ENCODE measurements around the gene STAMBPL1.

STAMBPL1 gene

DNA sequence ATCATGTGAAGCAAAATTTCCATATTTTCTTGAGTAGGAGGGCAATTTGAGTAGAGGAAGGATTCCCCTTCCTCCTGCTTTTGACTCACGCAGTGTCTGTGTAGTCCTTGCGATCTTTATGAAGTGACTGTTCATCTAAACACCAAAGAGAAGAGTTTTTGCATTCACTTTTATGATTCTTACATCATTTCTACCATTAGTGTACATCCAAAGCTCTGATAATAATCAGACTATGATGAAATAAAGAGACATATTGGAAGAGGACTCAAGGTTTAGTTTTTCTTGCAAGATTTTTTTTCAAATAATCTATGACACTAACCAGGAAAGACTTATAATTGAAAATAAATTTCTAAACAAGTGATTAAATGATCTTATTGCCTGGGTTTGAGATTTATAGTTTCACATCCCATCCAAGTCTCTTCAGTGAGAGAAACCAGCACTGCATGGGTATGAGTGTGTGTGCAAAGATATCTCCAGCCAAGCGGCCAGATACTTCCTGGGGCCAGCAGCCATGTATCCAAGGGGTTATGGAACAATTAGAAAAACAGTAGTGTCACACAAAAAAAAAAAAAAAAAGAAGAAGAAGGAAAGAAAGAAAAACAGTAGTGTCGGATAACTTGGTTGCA lies 74.5 kb downstream of the STAMBPL1 start:
- no peak overlapping the region for H3K27ac Mint-ChIP-seq (ENCODE audit: low read depth)
- no peak overlapping the region for H3K4me3 Mint-ChIP-seq
- H3K4me1 Mint-ChIP-seq: peaks cover 5% of the 10 kb centered on the region
- no peaks in the 10 kb centered on the region for H3K27me3 Mint-ChIP-seq
- H3K9me3 Mint-ChIP-seq: no peaks in the 10 kb centered on the region
- no peak for DNase-seq (ENCODE audit: low spot score in 2 of 2)
- peaks cover 3% of the 10 kb centered on the region for H3K36me3 Mint-ChIP-seq (ENCODE audit: insufficient read depth)
- no peak for ATAC-seq (replicated peaks; ENCODE audit: extremely low read depth, poor library complexity, severe bottlenecking)

- H3K9me3 Mint-ChIP-seq: no peaks in the 10 kb centered on the region
- H3K4me3 Mint-ChIP-seq: no peak overlapping the region
- H3K27ac Mint-ChIP-seq (ENCODE audit: low read depth): no peak overlapping the region
- ATAC-seq (replicated peaks; ENCODE audit: extremely low read depth, poor library complexity, severe bottlenecking): no peak
- peaks cover 23% of the 10 kb centered on the region for H3K4me1 Mint-ChIP-seq
- DNase-seq (ENCODE audit: low spot score in 2 of 2): no peak
- peaks cover 2% of the 10 kb centered on the region for H3K36me3 Mint-ChIP-seq (ENCODE audit: insufficient read depth)
- no peaks in the 10 kb centered on the region for H3K27me3 Mint-ChIP-seq
These were observed 77.3 kb downstream of the STAMBPL1 start for GRCh38 chr10:88957381-88957780.

GRCh38 chr10:88958721-88959120 lies 78.7 kb downstream of the STAMBPL1 start:
- DNase-seq (ENCODE audit: low spot score in 2 of 2) (no peak), ATAC-seq (replicated peaks; ENCODE audit: extremely low read depth, poor library complexity, severe bottlenecking) (no peak)
- Mint-ChIP-seq H3K4me3 (no peak overlapping the region), H3K9me3 (no peaks in the 10 kb centered on the region), H3K27ac (ENCODE audit: low read depth) (no peak overlapping the region), H3K36me3 (ENCODE audit: insufficient read depth) (peaks cover 2% of the 10 kb centered on the region), H3K4me1 (peaks cover 25% of the 10 kb centered on the region), H3K27me3 (no peaks in the 10 kb centered on the region)

GRCh38 chr10:88960802-88961201 lies 80.8 kb downstream of the STAMBPL1 start:
- H3K4me3 Mint-ChIP-seq: no peak overlapping the region
- peaks cover 2% of the 10 kb centered on the region for H3K36me3 Mint-ChIP-seq (ENCODE audit: insufficient read depth)
- DNase-seq (ENCODE audit: low spot score in 2 of 2) (no peak), ATAC-seq (replicated peaks; ENCODE audit: extremely low read depth, poor library complexity, severe bottlenecking) (no peak)
- H3K27me3 Mint-ChIP-seq: no peaks in the 10 kb centered on the region
- no peaks in the 10 kb centered on the region for H3K9me3 Mint-ChIP-seq
- no peak overlapping the region for H3K27ac Mint-ChIP-seq (ENCODE audit: low read depth)
- H3K4me1 Mint-ChIP-seq: peaks cover 23% of the 10 kb centered on the region

DNA sequence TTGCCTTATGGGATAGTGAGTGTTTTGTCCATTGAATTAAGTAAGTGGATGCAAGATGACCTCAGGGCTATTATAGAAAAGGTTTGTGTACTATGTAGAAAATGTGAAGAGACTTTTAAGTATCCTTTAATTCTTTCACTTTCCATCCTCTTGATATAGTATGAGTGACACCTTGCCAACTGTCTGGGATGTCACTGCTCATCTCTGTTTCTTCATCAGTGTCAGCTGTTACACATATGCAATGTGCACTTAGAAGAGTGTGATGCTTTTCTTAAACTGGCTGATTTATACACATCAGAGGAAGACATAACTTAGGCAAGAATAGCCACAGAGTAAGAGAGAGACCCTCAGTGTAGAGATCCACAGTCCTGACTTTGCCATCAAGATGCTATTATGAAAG lies 81.2 kb downstream of the STAMBPL1 start:
- H3K9me3 Mint-ChIP-seq: no peaks in the 10 kb centered on the region
- H3K4me3 Mint-ChIP-seq: no peak overlapping the region
- no peaks in the 10 kb centered on the region for H3K27me3 Mint-ChIP-seq
- no peak overlapping the region for H3K27ac Mint-ChIP-seq (ENCODE audit: low read depth)
- H3K36me3 Mint-ChIP-seq (ENCODE audit: insufficient read depth): peaks cover 2% of the 10 kb centered on the region
- no peak for ATAC-seq (replicated peaks; ENCODE audit: extremely low read depth, poor library complexity, severe bottlenecking)
- H3K4me1 Mint-ChIP-seq: peaks cover 23% of the 10 kb centered on the region
- no peak for DNase-seq (ENCODE audit: low spot score in 2 of 2)

- ATAC-seq (replicated peaks; ENCODE audit: extremely low read depth, poor library complexity, severe bottlenecking) (peak; percentile 85), DNase-seq (ENCODE audit: low spot score in 2 of 2) (no peak)
- peaks cover 2% of the 10 kb centered on the region for H3K36me3 Mint-ChIP-seq (ENCODE audit: insufficient read depth)
- H3K4me1 Mint-ChIP-seq: peaks cover 23% of the 10 kb centered on the region
- H3K4me3 Mint-ChIP-seq: peak overlapping the region; percentile 36
- no peaks in the 10 kb centered on the region for H3K9me3 Mint-ChIP-seq
- no peaks in the 10 kb centered on the region for H3K27me3 Mint-ChIP-seq
- no peak overlapping the region for H3K27ac Mint-ChIP-seq (ENCODE audit: low read depth)
These were observed 82.3 kb downstream of the STAMBPL1 start for GRCh38 chr10:88962336-88962735.

GRCh38 chr10:88963318-88963717 lies 83.3 kb downstream of the STAMBPL1 start:
- H3K36me3 Mint-ChIP-seq (ENCODE audit: insufficient read depth): peaks cover 2% of the 10 kb centered on the region
- no peaks in the 10 kb centered on the region for H3K27me3 Mint-ChIP-seq
- no peak overlapping the region for H3K4me3 Mint-ChIP-seq
- no peak overlapping the region for H3K27ac Mint-ChIP-seq (ENCODE audit: low read depth)
- peaks cover 23% of the 10 kb centered on the region for H3K4me1 Mint-ChIP-seq
- no peaks in the 10 kb centered on the region for H3K9me3 Mint-ChIP-seq
- ATAC-seq (replicated peaks; ENCODE audit: extremely low read depth, poor library complexity, severe bottlenecking) (no peak), DNase-seq (ENCODE audit: low spot score in 2 of 2) (no peak)

DNA sequence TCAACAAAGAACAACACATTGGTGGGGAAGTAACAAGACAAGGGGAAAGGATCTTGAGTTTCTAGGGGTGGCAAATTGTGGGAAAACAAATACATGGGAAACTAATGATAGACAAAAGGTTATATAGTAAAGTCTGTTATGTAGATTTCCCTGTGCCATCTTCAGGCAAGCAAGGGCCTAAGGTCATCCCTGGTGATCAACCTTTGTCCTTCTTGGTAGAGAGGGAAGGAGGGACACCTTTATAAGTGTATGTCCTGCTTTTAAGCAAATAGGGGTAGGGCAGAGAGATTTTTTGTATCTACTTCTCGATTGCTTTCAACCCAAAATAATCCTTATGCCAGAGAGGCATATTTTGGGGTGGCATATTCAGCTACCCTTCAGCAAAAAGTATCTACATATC lies 84.3 kb downstream of the STAMBPL1 start:
- H3K4me3 Mint-ChIP-seq: no peak overlapping the region

DNA sequence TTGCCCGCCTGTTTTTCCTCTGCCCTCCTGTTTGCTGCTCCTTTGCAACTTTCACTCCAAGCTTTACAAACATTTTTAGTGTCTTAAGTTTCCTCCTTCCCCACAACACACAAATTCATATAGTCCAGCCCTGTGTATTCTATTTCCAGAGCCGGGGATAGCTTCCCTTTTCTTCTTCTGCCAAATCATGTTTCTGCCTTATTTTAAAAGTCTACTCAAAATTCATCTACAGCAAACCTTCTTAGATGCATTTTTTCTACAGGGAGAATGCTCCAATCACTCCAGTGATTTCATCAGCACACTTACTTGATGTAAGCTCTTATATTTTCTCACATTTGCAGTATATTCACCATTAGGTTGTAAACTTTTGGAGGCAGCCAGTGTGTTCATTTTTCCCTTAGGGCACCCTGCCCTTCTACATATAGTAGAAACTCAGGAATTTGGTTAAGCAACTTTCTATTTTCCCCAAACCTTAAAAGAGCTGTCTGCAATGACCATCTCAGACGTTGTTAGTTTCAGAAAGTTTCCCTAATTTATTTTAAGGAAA lies 84.9 kb downstream of the STAMBPL1 start:
- DNase-seq (ENCODE audit: low spot score in 2 of 2) (no peak), ATAC-seq (replicated peaks; ENCODE audit: extremely low read depth, poor library complexity, severe bottlenecking) (no peak)
- Mint-ChIP-seq H3K4me1 (peaks cover 23% of the 10 kb centered on the region), H3K4me3 (no peak overlapping the region), H3K36me3 (ENCODE audit: insufficient read depth) (peaks cover 2% of the 10 kb centered on the region), H3K27me3 (no peaks in the 10 kb centered on the region), H3K9me3 (no peaks in the 10 kb centered on the region), H3K27ac (ENCODE audit: low read depth) (no peak overlapping the region)

More for the DNA sequence above, 84.3 kb downstream of the STAMBPL1 start:
- Mint-ChIP-seq H3K27me3 (no peaks in the 10 kb centered on the region), H3K9me3 (no peaks in the 10 kb centered on the region), H3K27ac (ENCODE audit: low read depth) (no peak overlapping the region), H3K36me3 (ENCODE audit: insufficient read depth) (peaks cover 2% of the 10 kb centered on the region), H3K4me1 (peaks cover 23% of the 10 kb centered on the region)
- no peak for ATAC-seq (replicated peaks; ENCODE audit: extremely low read depth, poor library complexity, severe bottlenecking)
- DNase-seq (ENCODE audit: low spot score in 2 of 2): no peak

DNA sequence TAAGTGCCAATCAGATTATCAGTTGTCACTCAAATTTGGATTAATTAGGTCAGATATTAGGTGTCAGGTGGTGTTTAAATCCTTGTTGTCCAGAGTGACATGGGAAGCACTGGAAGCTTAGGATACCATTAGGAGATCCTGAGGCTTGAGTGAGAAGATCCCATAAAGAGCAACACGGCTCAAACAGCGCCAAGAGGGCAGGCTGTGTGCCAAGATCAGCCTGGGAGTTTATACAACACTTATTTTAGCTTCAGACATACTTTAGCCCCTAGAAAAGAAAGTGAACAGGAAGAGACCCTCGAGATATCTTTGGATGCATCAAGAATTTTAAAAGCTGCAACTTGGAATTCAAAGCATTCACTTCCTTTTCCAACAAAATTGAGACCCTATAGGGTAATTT lies 86.8 kb downstream of the STAMBPL1 start:
- Mint-ChIP-seq H3K4me3 (no peak overlapping the region), H3K27ac (ENCODE audit: low read depth) (no peak overlapping the region), H3K27me3 (no peaks in the 10 kb centered on the region), H3K36me3 (ENCODE audit: insufficient read depth) (no peaks in the 10 kb centered on the region), H3K9me3 (no peaks in the 10 kb centered on the region), H3K4me1 (peaks cover 11% of the 10 kb centered on the region)
- DNase-seq (ENCODE audit: low spot score in 2 of 2) (no peak), ATAC-seq (replicated peaks; ENCODE audit: extremely low read depth, poor library complexity, severe bottlenecking) (no peak)

GRCh38 chr10:88968391-88968790 lies 88.3 kb downstream of the STAMBPL1 start:
- H3K27ac Mint-ChIP-seq (ENCODE audit: low read depth): no peak overlapping the region
- H3K27me3 Mint-ChIP-seq: no peaks in the 10 kb centered on the region
- H3K4me3 Mint-ChIP-seq: no peak overlapping the region
- no peaks in the 10 kb centered on the region for H3K36me3 Mint-ChIP-seq (ENCODE audit: insufficient read depth)
- no peaks in the 10 kb centered on the region for H3K9me3 Mint-ChIP-seq
- ATAC-seq (replicated peaks; ENCODE audit: extremely low read depth, poor library complexity, severe bottlenecking): no peak
- no peaks in the 10 kb centered on the region for H3K4me1 Mint-ChIP-seq
- DNase-seq (ENCODE audit: low spot score in 2 of 2): no peak

DNA sequence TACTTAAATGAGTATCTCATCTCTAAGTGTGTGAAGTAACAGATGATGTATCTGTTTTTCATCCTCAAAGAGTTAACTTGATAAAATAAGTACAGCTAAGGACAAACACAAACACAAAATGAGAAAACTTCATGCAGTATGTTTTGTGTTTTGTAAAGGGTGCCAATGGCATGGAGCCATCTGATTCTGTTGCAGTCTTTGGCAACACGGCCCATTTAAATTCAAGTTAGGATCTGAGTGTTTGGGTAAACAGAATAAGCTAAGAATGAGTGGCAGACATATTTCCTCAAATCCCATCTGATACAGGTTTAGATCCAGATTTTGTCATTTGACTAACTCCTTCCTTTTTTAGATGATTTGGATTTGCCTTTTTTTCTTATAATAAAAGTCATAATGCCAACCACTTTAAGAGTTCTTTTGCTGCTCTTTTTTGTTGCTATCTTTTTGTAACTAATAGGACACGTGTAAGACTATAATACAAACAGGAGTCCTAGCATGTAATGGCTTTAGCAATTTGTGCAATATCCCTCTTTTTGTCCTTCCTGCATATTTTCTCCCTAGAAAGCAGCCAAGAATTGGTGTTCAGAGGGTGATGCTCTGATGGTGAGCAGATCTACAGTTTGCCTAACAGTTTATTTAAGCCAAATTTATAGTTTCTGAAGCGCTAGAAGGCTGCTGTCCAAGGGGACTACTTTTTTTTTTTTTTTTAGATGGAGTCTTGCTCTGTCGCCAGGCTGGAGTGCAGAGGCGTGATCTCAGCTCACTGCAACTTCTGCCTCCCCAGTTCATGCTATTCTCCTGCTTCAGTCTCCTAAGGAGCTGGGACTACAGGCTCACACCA lies 91.4 kb downstream of the STAMBPL1 start:
- H3K27me3 Mint-ChIP-seq: no peaks in the 10 kb centered on the region
- no peak overlapping the region for H3K27ac Mint-ChIP-seq (ENCODE audit: low read depth)
- ATAC-seq (replicated peaks; ENCODE audit: extremely low read depth, poor library complexity, severe bottlenecking) (no peak), DNase-seq (ENCODE audit: low spot score in 2 of 2) (no peak)
- H3K9me3 Mint-ChIP-seq: no peaks in the 10 kb centered on the region
- no peak overlapping the region for H3K4me3 Mint-ChIP-seq
- peaks cover 9% of the 10 kb centered on the region for H3K4me1 Mint-ChIP-seq
- H3K36me3 Mint-ChIP-seq (ENCODE audit: insufficient read depth): peaks cover 2% of the 10 kb centered on the region
